Measurements from ENCODE around the gene EVC.

- TF ChIP-seq EZH2 (IDR thresholded peaks at IDR 0.05) (no peak), POLR2AphosphoS5 (IDR thresholded peaks at IDR 0.05; ENCODE audit: borderline replicate concordance, low read depth, low read length) (no peak)
Observed at GRCh38 chr4:5696341-5696740, 14.7 kb upstream of the EVC start.
